ENCODE results near the gene KRTAP12-2.
"Not testable (repeated sequence)": the region's sequence is repeated elsewhere in the genome, so short reads cannot be mapped to it uniquely, and the experiment has no call there.

The KRTAP12-2 gene

DNA sequence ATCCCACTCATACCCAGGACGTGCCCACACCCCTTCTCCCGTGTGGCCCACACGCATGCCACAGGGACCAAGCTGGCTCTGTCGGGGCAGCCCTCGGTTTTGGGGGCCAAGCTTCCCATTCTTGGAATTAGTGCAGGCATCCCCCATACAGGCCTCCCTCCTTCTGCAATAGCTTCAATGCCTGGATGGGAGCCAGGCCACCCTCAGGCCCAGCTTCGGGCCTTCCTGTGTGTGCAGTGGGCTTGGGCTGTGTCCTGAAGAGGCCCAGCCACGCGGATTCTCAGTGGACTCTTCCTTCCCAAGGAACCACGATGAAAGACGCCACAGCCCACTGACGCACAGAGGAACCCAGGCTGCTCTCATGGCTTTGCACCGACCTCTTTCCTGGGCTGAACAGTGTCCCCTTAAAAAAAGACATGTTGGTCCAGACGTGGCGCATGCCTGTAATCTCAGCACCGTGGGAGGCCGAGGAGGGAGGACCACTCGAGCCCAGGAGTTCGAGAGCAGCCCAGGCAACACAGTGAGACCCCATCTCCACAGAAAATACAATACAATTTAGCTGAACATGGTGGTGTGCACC lies 17.1 kb downstream of the KRTAP12-2 start:
- no peak for DNase-seq (ENCODE audit: extremely low read depth, insufficient read length)
- TF ChIP-seq, protein P1, sequence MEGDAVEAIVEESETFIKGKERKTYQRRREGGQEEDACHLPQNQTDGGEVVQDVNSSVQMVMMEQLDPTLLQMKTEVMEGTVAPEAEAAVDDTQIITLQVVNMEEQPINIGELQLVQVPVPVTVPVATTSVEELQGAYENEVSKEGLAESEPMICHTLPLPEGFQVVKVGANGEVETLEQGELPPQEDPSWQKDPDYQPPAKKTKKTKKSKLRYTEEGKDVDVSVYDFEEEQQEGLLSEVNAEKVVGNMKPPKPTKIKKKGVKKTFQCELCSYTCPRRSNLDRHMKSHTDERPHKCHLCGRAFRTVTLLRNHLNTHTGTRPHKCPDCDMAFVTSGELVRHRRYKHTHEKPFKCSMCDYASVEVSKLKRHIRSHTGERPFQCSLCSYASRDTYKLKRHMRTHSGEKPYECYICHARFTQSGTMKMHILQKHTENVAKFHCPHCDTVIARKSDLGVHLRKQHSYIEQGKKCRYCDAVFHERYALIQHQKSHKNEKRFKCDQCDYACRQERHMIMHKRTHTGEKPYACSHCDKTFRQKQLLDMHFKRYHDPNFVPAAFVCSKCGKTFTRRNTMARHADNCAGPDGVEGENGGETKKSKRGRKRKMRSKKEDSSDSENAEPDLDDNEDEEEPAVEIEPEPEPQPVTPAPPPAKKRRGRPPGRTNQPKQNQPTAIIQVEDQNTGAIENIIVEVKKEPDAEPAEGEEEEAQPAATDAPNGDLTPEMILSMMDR (IDR thresholded peaks at IDR 0.05; ENCODE audit: insufficient read depth, low read length, poor library complexity, severe bottlenecking): no peak
- no peaks in the 10 kb centered on the region for H3K36me3 ChIP-seq (ENCODE audit: control insufficient read depth, insufficient read depth, low read length)
- no peak overlapping the region for H3K4me3 ChIP-seq (replicated peaks; ENCODE audit: low read depth, low read length)
- H3K27me3 ChIP-seq (replicated peaks; ENCODE audit: control insufficient read depth, insufficient read depth, low read length): no peaks in the 10 kb centered on the region

DNA sequence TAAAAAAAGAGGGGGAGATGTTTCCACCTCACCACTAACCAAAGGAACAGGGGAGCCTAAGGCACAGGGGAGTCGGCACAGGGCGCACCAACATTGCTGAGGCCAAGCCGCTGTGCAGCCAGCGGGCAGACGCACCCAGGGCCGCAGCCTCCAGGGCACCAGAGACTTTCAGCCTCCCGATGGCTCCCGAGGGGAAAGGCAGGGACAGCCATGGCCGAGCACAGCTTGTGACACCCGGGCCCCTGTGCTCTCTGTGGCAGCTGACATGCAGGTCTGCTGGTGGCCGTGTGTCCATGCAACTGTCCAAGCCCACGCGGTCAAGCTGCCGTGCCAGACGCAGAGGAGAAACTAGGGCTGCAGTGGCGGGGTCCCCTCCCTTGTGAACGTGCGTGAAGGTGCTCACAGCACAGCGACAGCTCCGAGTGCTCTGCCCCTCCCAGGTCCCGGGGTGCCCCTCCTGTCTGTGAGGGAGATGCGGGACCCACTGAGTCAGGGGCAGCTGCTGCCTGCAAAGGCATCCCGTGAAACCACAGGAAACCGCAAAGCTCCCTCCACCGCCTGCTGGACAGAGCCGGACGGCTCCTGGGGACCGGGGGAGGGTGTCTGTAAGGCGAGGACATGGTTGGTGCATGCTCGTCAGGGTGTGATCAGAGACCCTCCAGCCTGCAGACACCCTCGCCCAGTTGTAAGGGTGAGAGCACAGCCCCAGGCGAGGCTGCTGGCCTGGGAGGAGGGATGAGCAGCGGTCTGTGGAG lies 18.0 kb downstream of the KRTAP12-2 start:
- TF ChIP-seq, protein P1 (IDR thresholded peaks at IDR 0.05; ENCODE audit: insufficient read depth, low read length, poor library complexity, severe bottlenecking): no peak
- no peak for DNase-seq (ENCODE audit: extremely low read depth, insufficient read length)
- no peak overlapping the region for H3K4me3 ChIP-seq (replicated peaks; ENCODE audit: low read depth, low read length)
- no peaks in the 10 kb centered on the region for H3K27me3 ChIP-seq (replicated peaks; ENCODE audit: control insufficient read depth, insufficient read depth, low read length)
- no peaks in the 10 kb centered on the region for H3K36me3 ChIP-seq (ENCODE audit: control insufficient read depth, insufficient read depth, low read length)

DNA sequence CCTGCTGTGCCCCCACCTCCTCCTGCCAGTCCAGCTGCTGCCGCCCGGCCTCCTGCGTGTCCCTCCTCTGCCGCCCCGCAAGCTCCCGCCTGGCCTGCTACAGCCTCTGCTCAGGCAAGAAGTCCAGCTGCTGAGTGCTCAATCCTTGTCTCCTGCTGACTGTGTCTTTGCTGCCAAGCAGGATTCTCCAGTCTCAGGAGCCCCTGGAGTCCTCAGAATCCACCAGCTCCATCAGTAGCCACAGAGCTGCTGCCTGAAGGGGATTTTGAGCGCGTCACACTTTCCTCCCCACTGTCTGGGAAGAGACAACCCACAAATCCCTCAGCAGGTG lies 19.5 kb downstream of the KRTAP12-2 start:
- no peak for DNase-seq (ENCODE audit: extremely low read depth, insufficient read length)
- Histone ChIP-seq H3K36me3 (ENCODE audit: control insufficient read depth, insufficient read depth, low read length) (no peaks in the 10 kb centered on the region), H3K4me3 (replicated peaks; ENCODE audit: low read depth, low read length) (no peak overlapping the region), H3K27me3 (replicated peaks; ENCODE audit: control insufficient read depth, insufficient read depth, low read length) (no peaks in the 10 kb centered on the region)
- TF ChIP-seq, protein P1 (IDR thresholded peaks at IDR 0.05; ENCODE audit: insufficient read depth, low read length, poor library complexity, severe bottlenecking): no peak

DNA sequence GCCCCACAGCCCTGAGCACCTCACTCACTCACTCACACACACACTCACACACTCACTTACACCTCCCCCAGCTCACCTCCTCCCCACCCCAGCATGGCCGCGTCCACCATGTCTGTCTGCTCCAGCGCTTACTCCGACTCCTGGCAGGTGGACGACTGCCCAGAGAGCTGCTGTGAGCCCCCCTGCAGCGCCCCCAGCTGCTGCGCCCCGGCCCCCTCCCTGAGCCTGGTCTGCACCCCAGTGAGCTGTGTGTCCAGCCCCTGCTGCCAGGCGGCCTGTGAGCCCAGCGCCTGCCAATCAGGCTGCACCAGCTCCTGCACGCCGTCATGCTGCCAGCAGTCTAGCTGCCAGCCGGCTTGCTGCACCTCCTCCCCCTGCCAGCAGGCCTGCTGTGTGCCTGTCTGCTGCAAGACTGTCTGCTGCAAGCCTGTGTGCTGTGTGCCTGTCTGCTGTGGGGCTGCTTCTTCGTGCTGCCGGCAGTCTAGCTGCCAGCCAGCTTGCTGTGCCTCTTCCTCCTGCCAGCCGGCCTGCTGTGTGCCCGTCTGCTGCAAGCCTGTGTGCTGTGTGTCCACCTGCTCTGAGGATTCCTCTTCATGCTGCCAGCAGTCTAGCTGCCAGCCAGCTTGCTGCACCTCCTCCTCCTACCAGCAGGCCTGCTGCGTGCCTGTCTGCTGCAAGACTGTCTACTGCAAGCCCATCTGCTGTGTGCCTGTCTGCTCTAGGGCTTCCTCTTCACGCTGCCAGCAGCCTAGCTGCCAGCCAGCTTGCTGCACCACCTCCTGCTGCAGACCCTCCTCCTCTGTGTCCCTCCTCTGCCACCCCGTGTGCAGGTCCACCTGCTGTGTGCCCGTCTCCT lies 20.1 kb downstream of the KRTAP12-2 start, which contains the start of gene KRTAP10-11:
Gene KRTAP10-11 (plus strand): TSS at position 49 of the 856 bp plus-strand sequence. CDS start 45 bp downstream, at position 94.
- H3K4me3 ChIP-seq (replicated peaks; ENCODE audit: low read depth, low read length); DNase-seq (ENCODE audit: extremely low read depth, insufficient read length); H3K36me3 ChIP-seq (ENCODE audit: control insufficient read depth, insufficient read depth, low read length); H3K27me3 ChIP-seq (replicated peaks; ENCODE audit: control insufficient read depth, insufficient read depth, low read length): not testable (repeated sequence)

DNA sequence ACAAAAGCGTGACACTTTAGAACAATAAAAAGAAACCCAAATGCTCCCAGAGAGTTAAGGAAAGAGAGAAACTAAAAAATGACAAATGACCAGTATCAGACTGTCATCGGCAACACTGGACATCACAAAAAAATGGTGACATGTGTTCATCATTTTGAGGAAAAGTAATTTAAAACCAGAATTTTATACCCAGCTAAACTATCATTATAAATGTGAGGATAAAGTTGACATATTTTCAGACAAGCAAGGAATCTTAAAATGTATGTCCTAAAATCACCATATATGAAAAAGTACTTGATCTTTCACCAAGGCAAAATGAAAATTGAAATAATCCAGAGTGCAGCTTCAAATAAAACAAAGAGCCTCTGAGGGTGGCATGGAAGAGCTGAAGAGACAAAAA lies 21.8 kb downstream of the KRTAP12-2 start:
- H3K27me3 ChIP-seq (replicated peaks; ENCODE audit: control insufficient read depth, insufficient read depth, low read length): no peaks in the 10 kb centered on the region
- H3K4me3 ChIP-seq (replicated peaks; ENCODE audit: low read depth, low read length): no peak overlapping the region
- TF ChIP-seq, protein P1 (IDR thresholded peaks at IDR 0.05; ENCODE audit: insufficient read depth, low read length, poor library complexity, severe bottlenecking): no peak
- no peak for DNase-seq (ENCODE audit: extremely low read depth, insufficient read length)
- no peaks in the 10 kb centered on the region for H3K36me3 ChIP-seq (ENCODE audit: control insufficient read depth, insufficient read depth, low read length)

Measured in GM06990 (cell line).